GM13976 (cell line): Measurements from ENCODE around the gene EARS2.

ENCODE experiments used
- DNase-seq: peaks from one replicate; pipeline ENCODE4 v3.0.0; 2012; ENCODE audit warnings: low spot score
- CTCF ChIP-seq: IDR thresholded peaks from 2 replicates; pipeline ENCODE4 v1.5.1; 2012; ENCODE audit warnings: borderline replicate concordance, mild to moderate bottlenecking; ENCODE audit not compliant: insufficient read depth; ENCODE audit errors: extremely low read depth, missing control alignments, control extremely low read depth
- in situ Hi-C: fragments of 300-500 bp; cut with MboI; formaldehyde crosslinking; loops from one replicate; pipeline ENCODE4 v1.12.0; 2022; ENCODE audit warnings: low sequenced_read_pairs, mixed read lengths, inconsistent platforms; ENCODE audit not compliant: unreplicated experiment

Gene EARS2

GRCh38 chr16:23538919-23539278 is 18.3 kb downstream of the EARS2 start:
- in situ Hi-C loops, result no loop called here
- DNase-seq, result no peak
- TF ChIP-seq CTCF, result no peak

GRCh38 chr16:23537390-23537789 is 19.8 kb downstream of the EARS2 start:
- no peak for DNase-seq
- in situ Hi-C loops, result no loop called here
- no peak for TF ChIP-seq CTCF

- in situ Hi-C loops, result no loop called here
- TF ChIP-seq CTCF, result no peak
- no peak for DNase-seq
Measured at GRCh38 chr16:23535901-23536300, 21.2 kb downstream of the EARS2 start.

GRCh38 chr16:23534868-23535860 is 22.0 kb downstream of the EARS2 start:
- in situ Hi-C loops, result no loop called here
- no peak for DNase-seq
- no peak for TF ChIP-seq CTCF

- DNase-seq, result no peak
- TF ChIP-seq CTCF, result no peak
- in situ Hi-C loops, result no loop called here
Measured at GRCh38 chr16:23532448-23532847, 24.7 kb downstream of the EARS2 start.

- TF ChIP-seq CTCF, result no peak
- DNase-seq, result no peak
Measured at GRCh38 chr16:23530062-23530461, 27.1 kb downstream of the EARS2 start.

More at GRCh38 chr16:23530062-23530461, 27.1 kb downstream of the EARS2 start:
- in situ Hi-C loops, result no loop called here
